Prostate gland (tissue), 2 donors: ENCODE results near the gene IDS.

Experiments used
- POLR2A ChIP-seq: fragments of 450-650 bp; IDR thresholded peaks from one replicate; pipeline ENCODE4 v1.6.1; 2016; ENCODE audit warnings: antibody characterized with exemption, mild to moderate bottlenecking
- POLR2AphosphoS5 ChIP-seq: sonication (generic); formaldehyde crosslinking; IDR thresholded peaks from one replicate; pipeline ENCODE4 v1.6.1; 2017; ENCODE audit warnings: antibody characterized with exemption
- TF ChIP-seq, protein P1 (sequence below), 4 experiments: fragments of 200-600 bp in 2 of 4; fragments of 450-650 bp in 2 of 4; sonication (generic) in 2 of 4; IDR thresholded peaks; 1 replicate in 3 of 4; 2 replicates in 1 of 4; pipeline ENCODE4 v1.5.1; 2016 to 2019; ENCODE audit warnings: antibody characterized with exemption in 4 of 4, mild to moderate bottlenecking in 2 of 4, moderate library complexity in 2 of 4

GRCh38 chrX:149540131-149540620 is 35.1 kb upstream of the IDS start:
- TF ChIP-seq, protein P1, sequence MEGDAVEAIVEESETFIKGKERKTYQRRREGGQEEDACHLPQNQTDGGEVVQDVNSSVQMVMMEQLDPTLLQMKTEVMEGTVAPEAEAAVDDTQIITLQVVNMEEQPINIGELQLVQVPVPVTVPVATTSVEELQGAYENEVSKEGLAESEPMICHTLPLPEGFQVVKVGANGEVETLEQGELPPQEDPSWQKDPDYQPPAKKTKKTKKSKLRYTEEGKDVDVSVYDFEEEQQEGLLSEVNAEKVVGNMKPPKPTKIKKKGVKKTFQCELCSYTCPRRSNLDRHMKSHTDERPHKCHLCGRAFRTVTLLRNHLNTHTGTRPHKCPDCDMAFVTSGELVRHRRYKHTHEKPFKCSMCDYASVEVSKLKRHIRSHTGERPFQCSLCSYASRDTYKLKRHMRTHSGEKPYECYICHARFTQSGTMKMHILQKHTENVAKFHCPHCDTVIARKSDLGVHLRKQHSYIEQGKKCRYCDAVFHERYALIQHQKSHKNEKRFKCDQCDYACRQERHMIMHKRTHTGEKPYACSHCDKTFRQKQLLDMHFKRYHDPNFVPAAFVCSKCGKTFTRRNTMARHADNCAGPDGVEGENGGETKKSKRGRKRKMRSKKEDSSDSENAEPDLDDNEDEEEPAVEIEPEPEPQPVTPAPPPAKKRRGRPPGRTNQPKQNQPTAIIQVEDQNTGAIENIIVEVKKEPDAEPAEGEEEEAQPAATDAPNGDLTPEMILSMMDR (IDR thresholded peaks at IDR 0.05) = no peak
- TF ChIP-seq POLR2AphosphoS5 = no peak
- no peak for TF ChIP-seq POLR2A
